Heart left ventricle (tissue), 13 donors: Measurements from ENCODE around the gene TMC6.

Experiments
- CTCF ChIP-seq, 12 donors: fragments of 200-600 bp; sonication (generic) in 4 of 12; IDR thresholded peaks; one replicate each; pipeline versions ENCODE4 v1.5.0 to v1.8.0; 2018 to 2022; ENCODE audit warnings: antibody characterized with exemption in 12 of 12, mild to moderate bottlenecking in 5 of 12
- POLR2A ChIP-seq, 2 donors: fragments of 450-650 bp; IDR thresholded peaks; one replicate each; pipeline ENCODE4 v1.6.1; 2017; ENCODE audit warnings: antibody characterized with exemption in 2 of 2, mild to moderate bottlenecking in 2 of 2, moderate library complexity in 2 of 2
- donor health status: ischemic (EF 13 %, LVEDD 7.1; RV severe dilation, severe dysfunction).
- donor health status: DM: no; HTN: yes; CAD: no.
- donor health status: DM: no; HTN: no; CAD: no.
- donor health status: ischemic (EF 25% LVEDD 6.9; RV normal size, moderate dysfunction).
- donor health status: ischemic (EF 25% LVEDD 5.7; RV mildly dilated, moderate dysfunction).
- donor health status: ischemic (EF 35%, LVEDD 5.7; RV mildly dilated, moderate dysfunction).
- donor health status: nonischemic (EF 11% LVEDD 7.7; RV severe dilation, severe dysfunction).
- donor health status: DM: yes; HTN: yes; CAD: no.
- donor health status: PGD.
- donor health status: ischemic (EF 29% LVEDD 5.4; RV normal size, mild dysfunction).
- donor health status: nonischemic (EF 23%, LVEDD 6.1; RV moderate dilation, normal function).

GRCh38 chr17:78172249-78173051 is 43.9 kb upstream of the TMC6 start:
- TF ChIP-seq CTCF (IDR thresholded peaks at IDR 0.05) (no peak), POLR2A (IDR thresholded peaks at IDR 0.05) (peak in 1 of 2 donors; percentile 20)
